Measurements from ENCODE around the gene SLC24A3.

SLC24A3 gene

GRCh38 chr20:19547547-19547946 lies 335.1 kb downstream of the SLC24A3 start:
- no peak for DNase-seq (ENCODE audit: low spot score)

GRCh38 chr20:19549896-19550295 lies 337.5 kb downstream of the SLC24A3 start:
- DNase-seq (ENCODE audit: low spot score): no peak

- peak; percentile 26 for DNase-seq (ENCODE audit: low spot score)
Observed at GRCh38 chr20:19552221-19553180, 340.1 kb downstream of the SLC24A3 start.

GRCh38 chr20:19554666-19555065 lies 342.2 kb downstream of the SLC24A3 start:
- DNase-seq (ENCODE audit: low spot score): no peak

- no peak for DNase-seq (ENCODE audit: low spot score)
Observed at GRCh38 chr20:19555726-19556125, 343.3 kb downstream of the SLC24A3 start.

GRCh38 chr20:19557291-19557690 lies 344.8 kb downstream of the SLC24A3 start:
- no peak for DNase-seq (ENCODE audit: low spot score)

GRCh38 chr20:19560881-19561480 lies 348.5 kb downstream of the SLC24A3 start:
- DNase-seq (ENCODE audit: low spot score): no peak

- no peak for DNase-seq (ENCODE audit: low spot score)
Observed at GRCh38 chr20:19562426-19562825, 350.0 kb downstream of the SLC24A3 start.

GRCh38 chr20:19564261-19564660 lies 351.8 kb downstream of the SLC24A3 start:
- no peak for DNase-seq (ENCODE audit: low spot score)

- DNase-seq (ENCODE audit: low spot score): no peak
Observed at GRCh38 chr20:19565736-19566135, 353.3 kb downstream of the SLC24A3 start.

GRCh38 chr20:19566226-19566945 lies 353.9 kb downstream of the SLC24A3 start:
- no peak for DNase-seq (ENCODE audit: low spot score)

- DNase-seq (ENCODE audit: low spot score): no peak
Observed at GRCh38 chr20:19568128-19568527, 355.7 kb downstream of the SLC24A3 start.

GRCh38 chr20:19571996-19572395 lies 359.6 kb downstream of the SLC24A3 start:
- DNase-seq (ENCODE audit: low spot score): no peak

GRCh38 chr20:19577692-19578091 lies 365.2 kb downstream of the SLC24A3 start:
- DNase-seq (ENCODE audit: low spot score): no peak

- no peak for DNase-seq (ENCODE audit: low spot score)
Observed at GRCh38 chr20:19582782-19583181, 370.3 kb downstream of the SLC24A3 start.

- DNase-seq (ENCODE audit: low spot score): peak; percentile 78
Observed at GRCh38 chr20:19583532-19584175, 371.2 kb downstream of the SLC24A3 start.

- DNase-seq (ENCODE audit: low spot score): no peak
Observed at GRCh38 chr20:19588241-19588640, 375.8 kb downstream of the SLC24A3 start.

- DNase-seq (ENCODE audit: low spot score): no peak
Observed at GRCh38 chr20:19588732-19589131, 376.3 kb downstream of the SLC24A3 start.

GRCh38 chr20:19589787-19590362 lies 377.4 kb downstream of the SLC24A3 start:
- DNase-seq (ENCODE audit: low spot score): no peak

GRCh38 chr20:19590382-19590781 lies 377.9 kb downstream of the SLC24A3 start:
- DNase-seq (ENCODE audit: low spot score): no peak

- no peak for DNase-seq (ENCODE audit: low spot score)
Observed at GRCh38 chr20:19593762-19594161, 381.3 kb downstream of the SLC24A3 start.

- no peak for DNase-seq (ENCODE audit: low spot score)
Observed at GRCh38 chr20:19594896-19595295, 382.5 kb downstream of the SLC24A3 start.
